HG03175 (cell line): ENCODE data around the gene SPTBN4.
"Not testable (repeated sequence)": the region's sequence is repeated elsewhere in the genome, so short reads cannot be mapped to it uniquely, and the experiment has no call there.

Experiments used
- ATAC-seq: cut with Tn5 transposase; IDR thresholded peaks from one replicate; pipeline ENCODE4 v1.9.1; 2021; ENCODE audit warnings: mild to moderate bottlenecking, moderate library complexity; ENCODE audit not compliant: unreplicated experiment

The SPTBN4 gene

GRCh38 chr19:40584007-40584406 is 117.2 kb downstream of the SPTBN4 start:
- no peak for ATAC-seq

GRCh38 chr19:40585241-40585981 is 118.6 kb downstream of the SPTBN4 start:
- ATAC-seq: no peak

DNA sequence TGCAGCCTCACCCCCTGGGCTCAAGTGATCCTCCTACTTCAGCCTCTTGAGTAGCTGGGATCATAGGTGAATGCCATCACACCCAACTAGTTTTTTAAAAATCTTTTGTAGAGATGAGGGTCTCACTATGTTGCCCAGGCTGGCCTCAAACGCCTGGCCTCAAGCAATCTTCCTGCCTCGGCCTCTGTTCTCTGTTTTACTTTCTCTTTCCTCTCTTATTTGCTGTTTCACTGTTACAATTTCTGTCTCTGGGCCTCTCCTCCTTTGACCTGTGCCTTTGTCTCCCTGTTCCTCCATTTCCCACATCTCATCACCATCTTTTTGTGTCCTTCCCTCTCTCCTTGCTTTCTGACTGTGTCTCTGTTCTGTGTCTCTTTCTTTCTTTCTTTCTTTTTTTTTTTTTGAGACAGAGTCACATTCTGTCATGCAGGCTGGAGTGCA is 119.2 kb downstream of the SPTBN4 start:
- no peak for ATAC-seq

- no peak for ATAC-seq
Observed at GRCh38 chr19:40586611-40587010, 119.8 kb downstream of the SPTBN4 start.

DNA sequence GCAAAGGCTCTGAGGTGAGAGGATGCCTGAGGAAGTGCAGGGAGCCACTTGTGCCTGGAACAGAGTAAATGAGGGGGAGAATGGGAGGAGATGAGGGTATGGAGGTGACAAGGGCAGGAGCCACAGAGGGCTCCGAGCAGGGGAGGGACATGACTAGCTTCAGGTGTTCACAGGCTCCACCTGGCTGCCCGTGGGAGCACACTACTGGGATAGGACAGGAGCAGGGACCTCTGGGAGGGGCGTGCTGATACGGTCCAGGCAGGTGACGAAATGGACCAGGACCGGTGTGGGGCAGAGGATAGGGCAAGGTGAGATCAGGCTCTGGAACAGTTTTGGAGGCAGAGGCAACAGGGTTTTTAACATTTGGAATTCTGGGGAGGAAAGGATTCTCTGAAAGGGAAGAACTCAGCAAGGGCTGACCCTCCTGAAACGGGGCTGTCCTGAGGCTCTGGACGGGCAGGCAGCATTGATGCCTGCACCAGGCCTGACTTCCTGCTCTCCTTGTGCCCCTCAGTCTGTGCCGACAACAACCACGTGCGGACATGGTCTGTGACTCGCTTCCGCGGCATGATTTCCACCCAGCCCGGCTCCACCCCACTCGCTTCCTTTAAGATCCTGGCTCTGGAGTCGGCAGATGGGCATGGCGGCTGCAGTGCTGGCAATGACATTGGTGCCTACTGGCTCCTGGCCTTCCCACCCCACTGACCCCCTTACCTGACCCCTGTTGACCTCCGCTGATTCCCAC is 121.5 kb downstream of the SPTBN4 start:
- ATAC-seq: no peak

- ATAC-seq: no peak
Observed at GRCh38 chr19:40588926-40589569, 122.2 kb downstream of the SPTBN4 start.

DNA sequence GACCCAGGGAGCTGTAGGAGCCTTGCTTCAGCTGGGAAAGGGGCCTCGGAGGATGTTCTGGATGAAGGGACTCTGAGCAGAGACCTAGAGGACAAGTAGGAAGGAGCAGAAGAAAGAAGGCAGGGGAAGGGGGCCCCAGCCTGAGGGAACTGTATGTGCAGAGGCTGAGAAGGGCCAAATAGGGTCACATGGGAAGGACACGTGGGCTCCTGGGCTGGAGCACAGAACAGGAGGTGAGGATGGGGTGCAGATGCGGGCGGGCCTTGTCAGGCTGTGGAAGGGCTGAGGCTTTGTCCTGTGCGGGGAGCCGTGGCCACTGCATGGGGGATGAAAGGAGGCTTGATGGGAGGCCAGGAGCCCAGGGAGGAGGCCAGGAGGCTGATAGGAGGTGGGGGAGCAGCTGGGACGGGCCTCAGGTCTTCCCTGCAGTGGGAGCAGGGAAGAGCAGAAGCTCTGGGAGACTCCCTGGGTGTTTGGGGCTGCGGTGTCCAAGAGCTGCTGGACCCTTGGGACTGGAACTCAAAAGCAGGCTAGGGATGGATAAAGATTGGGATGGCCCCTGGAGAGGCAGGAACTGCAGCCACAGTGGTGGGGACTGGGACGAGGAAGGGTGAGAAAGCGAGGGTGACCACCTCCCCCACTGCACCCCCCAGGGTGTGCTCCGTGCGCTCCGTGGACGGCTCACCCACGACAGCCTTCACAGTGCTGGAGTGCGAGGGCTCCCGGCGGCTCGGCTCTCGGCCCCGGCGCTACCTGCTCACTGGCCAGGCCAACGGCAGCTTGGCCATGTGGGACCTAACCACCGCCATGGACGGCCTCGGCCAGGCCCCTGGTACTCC is 123.0 kb downstream of the SPTBN4 start:
- ATAC-seq: no peak

DNA sequence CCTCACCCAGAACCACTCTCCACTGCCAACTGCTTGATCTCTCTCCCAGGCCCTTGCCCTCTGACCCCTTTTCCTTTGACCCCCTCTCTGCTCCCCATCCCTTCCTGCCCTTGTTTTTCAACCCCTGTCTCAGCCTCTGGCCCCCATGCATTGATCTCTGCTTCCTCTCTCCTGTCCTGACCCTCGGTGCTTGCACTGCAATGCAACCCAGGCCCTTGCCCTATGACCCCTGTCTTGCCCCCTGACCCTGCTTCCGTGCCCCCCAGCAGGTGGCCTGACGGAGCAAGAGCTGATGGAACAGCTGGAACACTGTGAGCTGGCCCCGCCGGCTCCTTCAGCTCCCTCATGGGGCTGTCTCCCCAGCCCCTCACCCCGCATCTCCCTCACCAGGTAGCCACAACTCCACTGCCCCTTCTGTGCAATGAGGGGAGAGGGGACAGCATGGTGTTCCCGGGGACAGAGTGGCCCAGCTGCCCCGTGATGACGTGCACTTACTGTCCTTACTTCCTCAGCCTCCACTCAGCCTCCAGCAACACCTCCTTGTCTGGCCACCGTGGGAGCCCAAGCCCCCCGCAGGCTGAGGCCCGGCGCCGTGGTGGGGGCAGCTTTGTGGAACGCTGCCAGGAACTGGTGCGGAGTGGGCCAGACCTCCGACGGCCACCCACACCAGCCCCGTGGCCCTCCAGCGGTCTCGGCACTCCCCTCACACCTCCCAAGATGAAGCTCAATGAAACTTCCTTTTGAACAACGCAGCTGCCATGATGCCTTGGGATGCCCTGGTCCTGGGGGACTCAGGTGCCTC is 123.9 kb downstream of the SPTBN4 start:
- no peak for ATAC-seq

DNA sequence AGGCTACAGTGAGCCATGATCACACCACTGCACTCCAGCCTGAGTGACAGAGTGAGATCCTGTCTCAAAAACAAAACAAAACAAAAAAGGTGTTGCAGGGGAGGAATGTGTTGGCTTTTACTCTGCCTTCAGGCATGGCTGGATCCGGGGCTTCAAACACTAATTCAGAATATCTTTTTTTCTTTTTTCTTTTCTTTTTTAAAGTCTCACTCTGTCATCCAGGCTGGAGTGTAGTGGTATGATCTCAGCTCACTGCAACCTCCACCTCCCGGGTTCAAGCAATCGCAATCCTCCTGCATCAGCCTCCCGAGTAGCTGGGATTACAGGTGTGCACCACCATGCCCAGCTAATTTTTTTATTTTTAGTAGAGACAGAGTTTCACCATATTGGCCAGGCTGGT is 124.9 kb downstream of the SPTBN4 start:
- not testable (repeated sequence) for ATAC-seq

DNA sequence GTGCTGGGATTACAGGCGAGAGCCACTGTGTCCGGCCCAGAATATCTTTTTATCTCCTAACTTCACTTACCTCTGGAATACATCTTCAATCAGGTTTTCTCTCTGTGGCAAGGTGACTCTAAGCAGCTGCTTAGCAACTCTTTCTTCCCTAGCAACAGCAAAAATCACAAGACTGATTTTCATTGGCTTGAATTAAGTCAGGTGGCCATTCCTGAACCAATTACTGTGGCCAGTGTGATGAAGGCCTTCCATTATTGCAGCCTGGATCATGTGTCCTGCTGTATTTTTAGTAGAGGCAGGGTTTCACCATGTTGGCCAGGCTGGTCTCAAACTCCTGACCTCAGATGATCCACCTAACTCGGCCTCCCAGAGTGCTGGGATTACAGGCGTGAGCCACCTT is 125.4 kb downstream of the SPTBN4 start:
- no peak for ATAC-seq

- no peak for ATAC-seq
Observed at GRCh38 chr19:40594255-40594654, 127.5 kb downstream of the SPTBN4 start.

- no peak for ATAC-seq
Observed at GRCh38 chr19:40594657-40595091, 127.9 kb downstream of the SPTBN4 start.

GRCh38 chr19:40596608-40597328 is 130.0 kb downstream of the SPTBN4 start:
- no peak for ATAC-seq

DNA sequence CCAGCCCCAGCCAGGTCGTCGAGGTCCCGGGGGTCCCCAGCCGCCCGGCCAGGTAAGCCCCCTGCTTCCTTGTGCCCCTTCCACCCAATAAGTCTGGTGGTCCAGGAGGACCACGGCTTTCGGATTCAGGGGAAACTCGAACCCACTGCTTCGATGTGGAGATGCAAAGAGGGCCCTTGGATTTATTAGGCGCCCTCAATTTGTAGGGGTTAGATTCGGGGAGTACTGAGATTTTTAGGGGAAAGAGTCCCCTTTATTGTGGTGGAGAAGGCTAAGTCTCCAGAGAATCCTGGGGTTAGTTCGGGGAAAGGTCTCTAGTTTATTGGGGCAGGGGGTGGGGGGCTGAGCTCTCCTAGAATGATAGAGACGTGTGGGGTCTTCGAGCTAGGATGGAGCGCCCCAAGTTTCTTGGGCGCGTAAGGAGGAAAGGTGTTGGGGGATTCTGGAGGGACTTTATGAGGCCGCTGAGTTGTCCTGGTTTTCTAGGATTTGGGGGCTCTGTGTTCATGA is 130.6 kb downstream of the SPTBN4 start:
- no peak for ATAC-seq

DNA sequence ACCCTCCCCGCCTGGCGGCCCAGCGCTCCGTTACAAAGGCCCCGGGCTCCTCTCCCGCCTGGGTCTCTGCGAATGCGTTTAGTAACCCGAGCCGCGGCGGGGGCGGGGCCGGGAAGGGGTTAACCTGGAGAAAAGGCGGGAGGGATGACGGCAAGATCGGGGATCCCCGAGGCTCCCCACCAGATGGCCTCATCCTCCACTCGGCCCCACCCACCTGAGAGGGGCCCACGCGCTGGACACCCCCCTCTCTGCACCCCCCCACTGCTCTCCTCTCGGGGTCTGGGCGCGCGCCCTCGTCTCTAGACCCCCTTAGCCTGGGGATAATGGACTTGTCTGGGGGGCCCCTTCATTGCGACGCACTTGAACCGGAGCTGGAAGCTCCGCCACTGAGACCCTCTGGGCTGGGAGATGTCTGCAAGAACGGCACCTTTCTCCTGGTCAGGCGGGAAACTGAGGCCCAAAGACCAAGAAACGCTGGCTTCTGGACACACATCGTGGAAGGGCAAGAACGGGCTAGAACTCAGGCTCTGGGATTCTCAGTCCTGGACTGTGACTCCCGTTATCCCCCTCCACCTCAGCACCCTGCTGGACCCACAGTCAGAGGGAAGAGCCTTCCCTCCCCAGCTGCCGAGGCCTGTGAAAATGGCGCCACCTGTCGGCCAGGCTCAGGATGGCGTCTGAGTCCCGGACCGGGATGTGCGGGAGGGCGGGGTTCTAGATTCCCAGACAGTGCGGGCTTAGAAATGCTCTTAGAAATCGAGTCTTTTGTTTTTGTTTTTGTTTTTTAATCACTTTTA is 131.5 kb downstream of the SPTBN4 start:
- peak; percentile 46 for ATAC-seq

DNA sequence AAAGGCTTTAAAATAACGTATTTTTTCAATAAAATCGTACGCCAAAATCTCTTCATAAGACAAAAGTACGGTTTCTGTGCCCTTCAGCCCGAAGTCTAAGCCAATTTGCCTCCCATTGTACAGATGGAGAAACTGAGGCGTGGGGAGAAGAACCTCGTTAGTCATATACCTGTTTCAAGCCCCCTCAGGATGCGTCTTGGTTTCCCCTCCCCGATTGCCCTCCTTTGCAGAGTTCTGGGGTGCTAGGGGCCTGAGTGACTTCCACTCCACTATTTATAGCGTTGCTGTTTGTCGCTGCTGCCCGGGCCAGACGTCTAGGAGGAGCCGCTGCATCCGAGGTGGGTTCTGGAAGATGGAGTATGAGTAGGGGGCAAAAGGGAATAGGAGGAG is 132.1 kb downstream of the SPTBN4 start:
- ATAC-seq: no peak

- no peak for ATAC-seq
Observed at GRCh38 chr19:40599331-40599901, 132.6 kb downstream of the SPTBN4 start.
